GM18526 (cell line): ENCODE measurements around the gene CCDC185.

Experiments
- POLR2A ChIP-seq: IDR thresholded peaks from 3 replicates; pipeline ENCODE4 v1.6.1; 2011; ENCODE audit not compliant: insufficient read length; ENCODE audit errors: extremely low read depth

The CCDC185 gene

DNA sequence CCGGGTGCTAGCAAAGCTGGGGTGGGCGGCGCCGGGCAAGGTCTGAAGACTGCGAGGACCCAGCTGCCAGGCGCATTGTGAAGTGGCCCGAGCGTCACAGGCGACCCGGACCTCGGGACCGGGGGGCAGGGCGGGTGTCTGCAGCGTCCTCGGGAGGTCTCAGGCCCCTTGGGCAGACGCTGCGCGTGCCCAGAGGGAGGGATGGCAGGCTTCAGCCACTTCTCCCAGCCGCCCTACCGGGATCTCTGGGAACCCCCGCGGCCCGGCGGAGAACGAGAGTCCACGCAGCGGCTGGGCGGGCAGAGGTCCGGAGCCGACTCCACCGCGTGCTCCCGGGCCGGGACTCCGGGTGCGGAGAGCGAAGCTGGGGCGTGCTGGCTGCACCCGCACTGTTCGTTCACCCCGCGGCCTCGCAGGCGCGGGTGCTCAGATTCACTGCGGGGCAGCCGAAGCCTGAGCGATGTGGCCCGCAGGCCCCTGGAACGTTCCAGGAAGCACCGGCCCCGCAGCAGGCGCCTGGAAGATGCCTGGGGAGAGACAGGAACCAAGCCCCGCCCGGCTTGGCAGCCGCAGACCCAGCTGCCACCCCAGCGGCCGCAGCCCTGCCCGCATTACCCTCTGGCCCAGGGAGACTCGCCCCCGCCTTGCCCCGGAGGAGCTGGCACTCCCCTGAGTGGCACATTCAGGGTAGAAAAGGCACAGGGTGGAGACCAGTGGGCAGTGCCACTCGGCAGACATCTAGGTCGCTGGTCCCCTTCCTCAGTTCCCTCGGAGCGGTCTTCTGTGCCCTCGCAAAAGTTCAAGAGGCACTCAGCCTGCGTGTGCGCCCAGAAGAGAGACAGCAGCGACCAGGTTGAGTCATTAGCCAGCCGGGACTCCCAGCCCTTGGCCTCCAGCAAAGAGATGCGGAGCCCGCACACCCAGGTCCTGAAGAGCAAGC is at the start of gene CCDC185:
Gene CCDC185 (plus strand): TSS at position 141 of the 940 bp plus-strand sequence. CDS start 61 bp downstream, at position 202.
- TF ChIP-seq POLR2A, result no peak

GRCh38 chr1:223343692-223344091 is 49.5 kb upstream of the CCDC185 start:
- TF ChIP-seq POLR2A, result no peak

DNA sequence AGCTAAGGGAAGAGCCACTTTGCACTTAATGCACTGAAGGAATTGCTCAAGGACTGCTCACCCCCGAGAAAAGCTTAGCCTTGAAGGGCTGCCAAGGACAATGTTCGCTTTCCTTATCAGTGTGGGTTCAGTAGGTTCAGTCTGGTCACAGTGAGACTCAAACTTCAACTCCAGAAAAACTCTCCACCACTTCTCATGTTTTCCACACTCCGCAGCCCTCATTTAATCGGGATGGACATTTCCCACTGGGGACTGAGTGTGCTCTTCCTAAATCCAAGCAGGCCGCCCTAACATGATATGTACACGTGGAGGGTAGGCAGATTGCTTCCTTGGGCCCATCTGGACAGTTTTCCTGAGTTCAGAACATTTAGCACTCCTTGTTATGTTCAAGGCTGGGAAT is 48.7 kb upstream of the CCDC185 start:
- TF ChIP-seq POLR2A, result no peak

DNA sequence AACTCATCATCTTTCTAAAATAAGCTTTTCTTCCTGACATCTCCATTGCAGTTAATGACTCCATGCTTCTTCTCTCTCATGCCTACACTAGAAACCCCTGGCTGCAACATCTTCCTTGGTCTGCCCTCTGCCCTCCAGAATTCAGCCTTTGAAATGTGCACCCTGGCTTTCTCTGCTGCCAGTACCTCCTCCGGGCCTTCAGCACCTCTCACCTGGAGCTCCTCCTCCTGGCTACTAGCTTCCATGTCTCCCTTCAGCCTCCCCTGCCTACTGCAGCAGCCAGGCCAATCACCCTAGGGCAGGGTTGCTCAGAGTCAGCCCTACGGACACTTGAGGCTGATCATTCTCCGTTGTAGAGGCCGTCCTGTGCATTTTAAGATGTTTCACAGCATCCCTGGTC is 47.5 kb upstream of the CCDC185 start:
- no peak for TF ChIP-seq POLR2A

DNA sequence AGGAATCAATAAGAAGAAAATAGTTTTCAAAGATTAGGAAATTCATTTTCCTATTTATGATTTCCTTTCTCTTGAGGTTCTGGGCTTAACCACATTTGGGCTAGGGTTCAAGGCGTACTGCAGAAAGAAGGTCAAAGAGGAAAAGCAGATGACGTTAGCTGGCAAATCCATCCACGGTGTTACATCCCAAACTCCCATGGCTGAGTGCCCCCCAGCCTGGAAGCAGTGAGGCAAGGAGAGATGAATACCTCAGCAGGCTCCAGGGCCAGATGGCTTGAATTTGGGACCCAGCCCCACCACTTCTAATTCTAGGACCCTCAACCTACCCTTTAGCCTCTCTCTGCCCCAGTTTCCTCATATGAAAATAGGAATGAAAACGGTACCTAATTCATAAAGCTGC is 46.9 kb upstream of the CCDC185 start:
- no peak for TF ChIP-seq POLR2A

GRCh38 chr1:223347583-223347982 is 45.6 kb upstream of the CCDC185 start:
- no peak for TF ChIP-seq POLR2A

- no peak for TF ChIP-seq POLR2A
These were observed 44.8 kb upstream of the CCDC185 start for GRCh38 chr1:223348439-223348838.

GRCh38 chr1:223349241-223349640 is 44.0 kb upstream of the CCDC185 start:
- no peak for TF ChIP-seq POLR2A

DNA sequence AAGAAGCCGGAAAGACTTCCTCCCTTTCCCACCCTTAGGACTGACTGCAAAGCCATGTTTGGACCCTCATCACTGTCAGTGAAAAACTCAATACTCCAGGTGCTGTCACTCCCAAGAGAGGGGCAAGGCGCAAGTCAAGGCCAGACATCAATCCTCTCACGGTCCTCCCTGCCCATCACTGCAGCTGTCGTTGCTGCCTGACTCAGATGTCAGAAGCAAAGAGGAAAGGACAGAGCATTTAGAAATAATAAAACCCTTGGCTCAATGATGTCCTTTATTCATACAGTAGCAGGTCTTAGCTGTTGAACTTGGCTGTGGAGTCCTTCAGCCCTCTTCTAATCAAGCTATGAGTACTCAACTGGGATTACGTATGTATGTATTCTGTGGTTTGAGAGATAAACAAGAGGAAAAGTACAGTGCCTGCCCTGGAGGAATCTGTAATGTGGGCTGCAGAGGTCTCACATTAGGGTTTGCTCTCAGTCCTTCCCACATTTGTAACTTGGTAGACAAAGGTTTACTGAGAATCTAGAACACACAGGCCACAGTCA is 42.8 kb upstream of the CCDC185 start:
- no peak for TF ChIP-seq POLR2A

GRCh38 chr1:223352944-223353343 is 40.3 kb upstream of the CCDC185 start:
- no peak for TF ChIP-seq POLR2A

DNA sequence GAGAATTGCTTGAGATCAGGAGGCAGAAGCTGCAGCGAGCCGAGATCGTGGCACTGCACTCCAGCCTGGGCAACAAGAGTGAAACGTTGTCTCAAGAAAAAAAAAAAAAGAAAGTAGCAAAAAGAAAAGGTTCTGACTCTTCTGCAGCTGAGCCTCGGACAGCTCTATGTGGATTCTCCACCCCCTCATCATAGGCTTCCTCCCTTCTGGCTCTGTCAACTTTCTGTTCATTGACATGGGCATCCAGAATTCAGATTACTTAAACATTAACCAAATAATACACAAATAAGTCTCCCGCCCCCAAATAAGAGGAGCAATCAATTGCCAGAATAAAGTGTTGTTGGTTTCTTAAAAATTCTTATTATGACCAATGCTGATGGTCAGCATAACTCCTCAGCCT is 39.3 kb upstream of the CCDC185 start:
- TF ChIP-seq POLR2A, result no peak

DNA sequence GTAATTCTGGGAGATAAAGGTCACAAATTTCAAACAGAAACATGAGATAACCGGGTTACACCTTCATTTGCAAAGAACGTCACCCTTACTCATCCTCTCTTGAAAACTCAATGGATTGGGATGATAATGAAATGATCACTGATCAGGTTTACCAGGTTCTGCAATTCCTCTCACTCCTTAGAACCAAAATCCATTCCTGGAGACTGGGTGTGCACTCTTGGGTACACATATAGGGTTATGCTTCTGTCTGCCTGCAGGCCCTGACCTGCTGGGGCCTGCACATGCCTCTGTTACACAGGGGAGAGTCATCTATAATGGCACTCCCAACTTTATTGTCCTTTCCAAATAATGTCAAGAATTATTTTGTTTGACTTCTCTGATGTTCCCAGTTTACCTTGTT is 37.5 kb upstream of the CCDC185 start:
- TF ChIP-seq POLR2A, result no peak

GRCh38 chr1:223358826-223359225 is 34.4 kb upstream of the CCDC185 start:
- no peak for TF ChIP-seq POLR2A

GRCh38 chr1:223363057-223363855 is 30.0 kb upstream of the CCDC185 start:
- TF ChIP-seq POLR2A, result no peak

DNA sequence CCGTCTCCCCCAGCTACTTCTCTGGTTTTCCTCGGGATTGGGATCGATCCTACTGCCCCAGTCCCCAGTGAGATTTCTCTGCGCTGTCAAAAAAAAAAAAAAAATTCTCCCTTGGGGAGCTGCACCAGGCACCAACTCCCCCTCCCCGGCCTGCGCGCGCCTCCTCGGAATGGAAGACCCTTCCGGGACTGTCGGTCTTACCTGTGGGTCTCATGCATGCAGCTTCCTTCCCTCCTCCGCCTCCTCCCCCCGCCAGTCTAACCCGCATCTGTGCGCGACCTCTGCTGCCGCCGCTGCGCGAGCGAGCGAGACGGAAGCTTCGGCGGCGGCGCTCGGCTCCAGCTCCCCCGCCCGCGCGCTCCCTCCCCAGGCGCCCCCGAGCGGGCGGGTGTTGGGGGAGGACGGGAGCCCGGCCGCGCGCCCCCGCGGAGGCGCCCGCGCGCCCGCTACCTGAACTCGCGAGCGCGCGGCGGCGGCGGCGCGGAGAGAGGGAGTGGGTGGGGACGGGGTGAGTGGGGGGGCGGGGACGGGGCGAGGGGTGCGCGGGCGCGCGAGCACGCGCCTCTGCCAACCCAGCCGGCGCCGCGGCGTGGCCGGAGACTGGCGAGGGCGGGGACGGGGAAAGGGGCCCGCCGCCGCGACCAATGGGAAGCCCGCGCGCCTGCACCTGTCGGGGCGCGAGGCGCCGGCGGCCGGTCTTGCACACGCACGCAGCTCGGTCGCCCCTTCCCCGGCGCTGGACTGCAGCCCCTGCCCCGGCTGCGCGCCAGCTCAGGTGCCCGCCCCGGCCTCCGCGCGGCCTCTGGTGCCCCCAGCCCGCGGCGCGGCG is 29.1 kb upstream of the CCDC185 start, which contains the start of gene SUSD4:
Gene SUSD4 (minus strand): TSS at position 321 of the 829 bp plus-strand sequence. CDS start 751 bp downstream, outside the sequence.
- TF ChIP-seq POLR2A, result no peak
